Body of pancreas (tissue), 4 donors: ENCODE measurements around the gene DAZAP2.
"Not testable (repeated sequence)": the region's sequence is repeated elsewhere in the genome, so short reads cannot be mapped to it uniquely, and the experiment has no call there.

Source experiments
- POLR2A ChIP-seq, 3 donors: fragments of 450-650 bp; IDR thresholded peaks; one replicate each; pipeline ENCODE4 v1.6.1; 2016; ENCODE audit warnings: antibody characterized with exemption in 3 of 3, mild to moderate bottlenecking in 2 of 3
- TF ChIP-seq, protein P1 (sequence below), 7 experiments: fragments of 450-650 bp in 4 of 7; fragments of 200-600 bp in 3 of 7; sonication (generic) in 3 of 7; IDR thresholded peaks; one replicate each; pipeline ENCODE4 v1.5.1; 2016 to 2019; ENCODE audit warnings: antibody characterized with exemption in 7 of 7

DNA sequence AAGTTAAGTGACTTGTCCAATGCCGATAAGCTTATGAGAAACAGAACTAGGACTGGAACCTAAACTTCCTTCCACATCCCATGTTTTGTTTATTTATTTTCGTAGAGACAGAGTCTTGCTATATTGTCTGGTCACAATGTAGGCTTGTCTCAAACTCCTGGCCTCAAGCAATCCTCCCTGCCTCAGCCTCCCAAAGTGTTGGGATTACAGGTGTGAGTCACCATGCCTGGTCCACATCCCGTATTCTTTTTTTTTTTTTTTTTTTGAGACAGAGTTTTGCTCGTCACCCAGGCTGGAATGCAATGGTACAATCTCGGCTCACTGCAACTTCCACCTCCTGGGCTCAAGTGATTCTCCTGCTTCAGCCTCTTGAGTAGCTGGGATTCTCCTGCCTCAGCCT lies 11.5 kb upstream of the DAZAP2 start:
- TF ChIP-seq, protein P1, sequence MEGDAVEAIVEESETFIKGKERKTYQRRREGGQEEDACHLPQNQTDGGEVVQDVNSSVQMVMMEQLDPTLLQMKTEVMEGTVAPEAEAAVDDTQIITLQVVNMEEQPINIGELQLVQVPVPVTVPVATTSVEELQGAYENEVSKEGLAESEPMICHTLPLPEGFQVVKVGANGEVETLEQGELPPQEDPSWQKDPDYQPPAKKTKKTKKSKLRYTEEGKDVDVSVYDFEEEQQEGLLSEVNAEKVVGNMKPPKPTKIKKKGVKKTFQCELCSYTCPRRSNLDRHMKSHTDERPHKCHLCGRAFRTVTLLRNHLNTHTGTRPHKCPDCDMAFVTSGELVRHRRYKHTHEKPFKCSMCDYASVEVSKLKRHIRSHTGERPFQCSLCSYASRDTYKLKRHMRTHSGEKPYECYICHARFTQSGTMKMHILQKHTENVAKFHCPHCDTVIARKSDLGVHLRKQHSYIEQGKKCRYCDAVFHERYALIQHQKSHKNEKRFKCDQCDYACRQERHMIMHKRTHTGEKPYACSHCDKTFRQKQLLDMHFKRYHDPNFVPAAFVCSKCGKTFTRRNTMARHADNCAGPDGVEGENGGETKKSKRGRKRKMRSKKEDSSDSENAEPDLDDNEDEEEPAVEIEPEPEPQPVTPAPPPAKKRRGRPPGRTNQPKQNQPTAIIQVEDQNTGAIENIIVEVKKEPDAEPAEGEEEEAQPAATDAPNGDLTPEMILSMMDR (IDR thresholded peaks at IDR 0.05) = not testable (repeated sequence)
- not testable (repeated sequence) for TF ChIP-seq POLR2A (IDR thresholded peaks at IDR 0.05)
